Measurements from ENCODE around the gene SMLR1.

Gene SMLR1

DNA sequence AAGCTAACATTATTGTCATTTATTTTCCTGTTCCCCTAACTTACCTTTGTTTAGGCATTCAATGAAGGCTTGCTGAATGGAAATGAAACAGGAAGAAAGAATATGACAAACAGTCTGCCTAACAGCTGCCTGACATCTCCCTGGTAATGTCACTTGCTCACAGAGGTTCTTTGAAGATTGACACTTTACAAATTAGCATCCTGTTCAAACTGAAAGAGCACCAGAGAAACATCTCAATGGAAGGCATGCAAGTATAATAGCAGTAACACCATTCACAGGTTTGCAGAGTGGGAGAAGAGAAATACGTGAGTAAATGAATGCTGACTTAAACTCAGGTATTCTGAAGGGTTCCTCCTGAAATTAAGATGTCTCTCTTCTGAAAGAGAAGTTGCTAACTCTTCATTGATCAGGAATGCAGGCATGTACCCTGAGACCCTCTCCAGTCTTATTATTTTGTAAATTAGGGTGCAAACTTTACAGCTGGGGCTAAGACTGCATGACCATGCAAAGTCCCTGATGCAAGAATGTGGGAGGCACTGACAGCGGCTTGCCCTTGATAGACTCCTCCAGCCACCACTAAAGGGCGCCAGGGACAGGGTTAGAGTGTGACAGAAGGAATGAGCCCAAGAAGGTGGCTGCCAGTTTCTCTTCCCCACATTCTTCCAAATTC lies 1.3 kb upstream of the SMLR1 start:
- TF ChIP-seq, protein P1, sequence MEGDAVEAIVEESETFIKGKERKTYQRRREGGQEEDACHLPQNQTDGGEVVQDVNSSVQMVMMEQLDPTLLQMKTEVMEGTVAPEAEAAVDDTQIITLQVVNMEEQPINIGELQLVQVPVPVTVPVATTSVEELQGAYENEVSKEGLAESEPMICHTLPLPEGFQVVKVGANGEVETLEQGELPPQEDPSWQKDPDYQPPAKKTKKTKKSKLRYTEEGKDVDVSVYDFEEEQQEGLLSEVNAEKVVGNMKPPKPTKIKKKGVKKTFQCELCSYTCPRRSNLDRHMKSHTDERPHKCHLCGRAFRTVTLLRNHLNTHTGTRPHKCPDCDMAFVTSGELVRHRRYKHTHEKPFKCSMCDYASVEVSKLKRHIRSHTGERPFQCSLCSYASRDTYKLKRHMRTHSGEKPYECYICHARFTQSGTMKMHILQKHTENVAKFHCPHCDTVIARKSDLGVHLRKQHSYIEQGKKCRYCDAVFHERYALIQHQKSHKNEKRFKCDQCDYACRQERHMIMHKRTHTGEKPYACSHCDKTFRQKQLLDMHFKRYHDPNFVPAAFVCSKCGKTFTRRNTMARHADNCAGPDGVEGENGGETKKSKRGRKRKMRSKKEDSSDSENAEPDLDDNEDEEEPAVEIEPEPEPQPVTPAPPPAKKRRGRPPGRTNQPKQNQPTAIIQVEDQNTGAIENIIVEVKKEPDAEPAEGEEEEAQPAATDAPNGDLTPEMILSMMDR (IDR thresholded peaks at IDR 0.05; ENCODE audit: insufficient read depth, low read depth, low read length, missing control alignments) = no peak
- no peak overlapping the region for H3K4me3 ChIP-seq (ENCODE audit: low read length)
- DNase-seq (ENCODE audit: low read depth) = no peak

DNA sequence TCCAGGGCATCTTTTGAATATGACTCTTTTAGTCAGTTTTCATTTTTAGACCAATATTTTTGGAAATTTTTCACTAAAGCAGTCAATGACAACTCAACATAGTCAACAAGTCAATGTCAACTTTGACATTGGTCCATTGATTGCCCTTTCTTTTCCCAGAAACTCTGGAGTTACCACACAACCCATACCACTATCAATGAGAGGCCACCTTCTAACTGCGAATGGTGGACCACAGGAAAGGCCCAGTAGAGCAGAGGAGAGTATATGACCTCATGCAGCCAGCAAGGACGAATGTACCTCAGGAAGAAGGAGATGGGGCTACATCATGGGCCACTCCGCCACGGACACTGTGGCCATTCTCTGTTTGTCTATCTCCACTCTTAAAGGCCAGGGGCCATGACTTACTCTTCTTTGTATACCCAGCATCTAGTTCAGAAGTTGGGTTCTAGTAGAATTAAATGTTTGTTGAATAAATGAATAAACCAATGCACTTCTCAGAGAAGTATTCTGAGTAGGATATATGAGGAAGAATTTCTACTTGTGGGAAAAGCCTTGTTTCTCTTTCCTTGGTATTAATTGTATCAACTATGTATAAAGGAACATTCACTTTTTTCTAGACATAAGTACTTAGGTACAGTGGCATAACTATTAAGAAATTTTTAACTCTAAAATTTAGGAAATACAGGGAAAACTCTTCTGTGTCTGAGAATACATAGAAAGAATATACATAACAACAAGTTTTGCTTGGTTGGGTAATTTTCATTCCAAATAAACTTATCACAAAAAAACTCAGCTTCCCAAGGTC lies 562 bp upstream of the SMLR1 start:
- TF ChIP-seq, protein P1 (IDR thresholded peaks at IDR 0.05; ENCODE audit: insufficient read depth, low read depth, low read length, missing control alignments) = no peak
- no peak for DNase-seq (ENCODE audit: low read depth)
- no peak overlapping the region for H3K4me3 ChIP-seq (ENCODE audit: low read length)

DNA sequence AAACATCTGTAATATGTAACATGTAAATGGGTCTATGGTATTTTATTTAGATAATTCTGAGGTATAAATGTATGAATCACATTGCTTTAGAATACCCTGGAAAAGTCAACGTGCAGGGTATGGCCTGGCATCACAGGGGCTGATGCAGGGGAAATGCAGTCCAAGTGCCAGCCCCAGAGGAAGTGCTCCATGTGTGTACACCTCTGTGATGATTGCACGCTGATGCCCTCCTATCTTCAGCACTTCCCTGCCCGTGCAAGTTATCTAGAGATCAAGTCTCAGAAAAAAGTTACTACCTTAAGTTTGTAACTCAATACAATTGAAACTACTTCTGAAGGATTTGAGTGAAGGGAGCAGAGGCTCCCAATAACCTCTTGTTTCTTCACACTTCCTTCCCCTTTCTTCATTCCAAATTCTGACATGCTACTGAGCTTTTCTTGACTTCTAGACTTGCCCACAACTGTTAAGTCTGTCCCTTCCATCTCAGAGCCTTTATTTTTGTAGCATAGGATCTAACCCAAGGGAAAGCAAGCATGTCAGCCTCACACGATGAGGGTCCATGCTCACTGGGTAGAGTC lies 2.2 kb downstream of the SMLR1 start:
- no peak for DNase-seq (ENCODE audit: low read depth)
- TF ChIP-seq, protein P1 (IDR thresholded peaks at IDR 0.05; ENCODE audit: insufficient read depth, low read depth, low read length, missing control alignments) = no peak
- no peak overlapping the region for H3K4me3 ChIP-seq (ENCODE audit: low read length)

DNA sequence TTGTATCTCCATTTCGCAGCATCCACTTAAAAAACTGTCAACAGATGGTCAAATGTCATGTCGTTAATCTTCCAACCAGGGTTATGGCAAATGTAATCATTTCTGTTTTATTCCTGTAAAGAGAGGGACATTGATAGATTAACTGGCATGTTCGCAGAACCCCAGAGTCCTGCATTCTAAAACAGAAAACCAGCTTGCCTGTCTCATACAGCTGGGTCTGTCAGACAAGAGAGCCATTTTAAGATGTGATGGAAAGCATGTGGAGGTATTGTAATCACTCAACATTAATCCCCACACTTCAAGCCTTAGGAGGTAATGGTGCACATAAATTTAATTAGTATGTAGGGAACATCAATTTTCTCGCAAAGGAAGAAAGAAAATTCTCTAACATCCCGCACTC lies 4.4 kb downstream of the SMLR1 start:
- TF ChIP-seq, protein P1 (IDR thresholded peaks at IDR 0.05; ENCODE audit: insufficient read depth, low read depth, low read length, missing control alignments) = no peak
- DNase-seq (ENCODE audit: low read depth) = no peak
- no peak overlapping the region for H3K4me3 ChIP-seq (ENCODE audit: low read length)

DNA sequence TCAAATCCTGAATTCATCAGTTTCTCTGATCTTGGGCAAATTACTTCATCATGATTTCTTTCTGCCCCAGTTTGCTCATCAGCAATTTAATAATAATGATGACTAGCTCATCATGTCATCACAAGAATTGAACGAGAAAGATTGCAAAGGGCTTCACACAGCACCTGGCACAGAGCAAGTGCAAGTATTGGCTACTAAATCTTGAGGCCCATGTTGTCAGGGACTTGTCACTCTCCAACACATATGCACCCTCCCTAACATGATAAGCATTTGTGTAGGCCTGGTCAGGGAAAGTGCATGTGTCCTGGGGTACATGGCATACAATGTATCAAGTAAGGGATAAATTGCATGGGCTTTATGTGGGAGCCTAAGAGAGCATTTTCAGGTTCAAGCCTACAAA lies 6.4 kb downstream of the SMLR1 start:
- H3K4me3 ChIP-seq (ENCODE audit: low read length) = no peak overlapping the region
- TF ChIP-seq, protein P1 (IDR thresholded peaks at IDR 0.05; ENCODE audit: insufficient read depth, low read depth, low read length, missing control alignments) = no peak
- no peak for DNase-seq (ENCODE audit: low read depth)

DNA sequence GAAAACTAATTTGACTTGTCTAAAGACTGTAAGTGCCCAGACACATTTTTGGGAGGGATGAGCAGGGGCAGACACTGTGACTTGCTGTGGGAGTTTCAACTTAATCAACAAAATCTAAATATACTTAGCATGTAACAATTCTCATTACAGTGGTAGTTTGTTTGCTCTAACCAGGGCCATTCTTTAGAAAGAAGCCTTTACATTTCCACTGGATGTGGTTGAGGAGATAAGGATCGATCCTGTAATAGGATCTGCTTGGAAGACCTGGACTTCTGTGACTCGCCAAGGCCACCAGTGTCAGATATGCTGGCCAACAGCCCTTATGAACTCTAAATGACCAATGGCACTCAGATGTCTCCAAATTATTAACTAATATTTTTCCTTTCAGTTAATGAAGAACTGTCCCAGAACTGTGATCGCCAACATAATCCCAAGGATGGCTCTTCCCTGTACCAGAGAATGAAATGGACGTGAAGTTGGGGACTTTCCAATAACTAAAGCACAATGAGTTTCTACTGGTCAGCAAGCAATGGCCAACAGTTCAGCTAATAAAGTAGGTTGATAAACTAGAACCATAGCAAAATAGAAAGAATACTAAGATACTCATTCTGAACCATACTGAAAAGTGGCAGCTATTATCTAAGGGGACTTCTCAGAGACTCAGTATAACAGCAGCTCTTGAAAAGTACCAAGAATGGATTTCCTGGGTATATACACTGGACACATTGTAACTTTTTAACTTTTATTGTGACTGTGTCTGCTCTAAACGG lies 7.5 kb downstream of the SMLR1 start:
- TF ChIP-seq, protein P1 (IDR thresholded peaks at IDR 0.05; ENCODE audit: insufficient read depth, low read depth, low read length, missing control alignments) = no peak
- DNase-seq (ENCODE audit: low read depth) = no peak

More for the DNA sequence above, 7.5 kb downstream of the SMLR1 start:
- H3K4me3 ChIP-seq (ENCODE audit: low read length) = no peak overlapping the region
